HCT116 (cell line): ENCODE results near the gene SUSD3. TPM values are rescaled to one million over a fixed set of nuclear protein-coding genes. Genes with fewer than 3 reads are reported as not detected.

Source experiments
- ATAC-seq: fragments of 200-7000 bp; cut with Tn5 transposase; 2 replicates; pipeline ENCODE4 v1.9.1; 2020; ENCODE audit warnings: mild to moderate bottlenecking, moderate library complexity
- BruUV-seq: library from RNA; stranded (reverse); fragments of 400-500 nt; replicated peaks from 2 replicates; lab custom pipeline; 2021; lab: Mats Ljungman, UMichigan
- CTCF ChIA-PET: fragments of 300-600 bp; sonication (Branson Sonifier 250); formaldehyde crosslinking; loops from one replicate; lab custom pipeline; 2021; ENCODE audit warnings: antibody characterized with exemption; lab: Charles Lee
- POLR2A ChIA-PET: fragments of 300-600, 350-600 bp; sonication (Branson Sonifier 250); formaldehyde crosslinking; loops from one replicate; lab custom pipeline; 2021; ENCODE audit warnings: antibody characterized with exemption; lab: Charles Lee
- RAD21 ChIA-PET, 2 experiments: fragments of 300-600 bp; sonication (Branson Sonifier 250); formaldehyde crosslinking; loops; one replicate each; lab custom pipeline; 2023; ENCODE audit warnings: low total read pairs in 2 of 2; ENCODE audit not compliant: uncharacterized antibody in 2 of 2, unreplicated experiment in 2 of 2, low non-redundant PET in 1 of 2; lab: Charles Lee
- DNase-seq: peaks from one replicate; pipeline ENCODE4 v3.0.0-alpha.2; 2010; ENCODE audit warnings: low read depth, low spot score
- H2AFZ ChIP-seq: fragments of 200-600 bp; shearing (Covaris generic), sonication (generic); 2 replicates; pipeline ENCODE4 v1.6.1; 2017; ENCODE audit warnings: low read depth, mixed run types, mixed read lengths, antibody characterized with exemption, low read length; ENCODE audit not compliant: poor library complexity, severe bottlenecking
- H3K27ac ChIP-seq: 2 replicates; pipeline ENCODE4 v1.5.1; 2012; ENCODE audit warnings: low read depth, low read length
- H3K27me3 ChIP-seq: fragments of 200-600 bp; sonication (generic); 2 replicates; pipeline ENCODE4 v1.6.1; 2016; ENCODE audit warnings: mixed run types, low read length, mixed read lengths; ENCODE audit not compliant: insufficient read depth
- H3K36me3 ChIP-seq, 2 experiments: fragments of 200-500 bp in 1 of 2; fragments of 200-600 bp in 1 of 2; sonication (Bioruptor generic) in 1 of 2; sonication (generic) in 1 of 2; 2 replicates each; pipeline versions ENCODE4 v1.5.1 to v1.6.1; 2014 to 2016; ENCODE audit warnings: low read length in 2 of 2, inconsistent platforms in 1 of 2, mixed read lengths in 1 of 2, mixed run types in 1 of 2; ENCODE audit not compliant: insufficient read depth in 2 of 2, control insufficient read depth in 1 of 2
- H3K4me1 ChIP-seq, 2 experiments: fragments of 200-600 bp in 1 of 2; sonication (generic) in 1 of 2; 2 replicates each; pipeline versions ENCODE4 v1.5.1 to v1.6.1; 2012 to 2017; ENCODE audit warnings: low read length in 2 of 2, inconsistent platforms in 1 of 2, mild to moderate bottlenecking in 1 of 2, mixed read lengths in 1 of 2, mixed run types in 1 of 2, moderate library complexity in 1 of 2; ENCODE audit not compliant: insufficient read depth in 2 of 2, control insufficient read depth in 1 of 2
- H3K4me2 ChIP-seq: fragments of 200-600 bp; sonication (generic); 2 replicates; pipeline ENCODE4 v1.6.1; 2017; ENCODE audit warnings: mixed run types, low read length, mixed read lengths
- H3K4me3 ChIP-seq, 2 experiments: fragments of 200-600 bp in 1 of 2; sonication (generic) in 1 of 2; replicated peaks in 1 of 2; 2 replicates each; pipeline ENCODE4 v1.5.1; 2011 to 2016; ENCODE audit warnings: low read length in 2 of 2, control low read depth in 1 of 2, low read depth in 1 of 2, mild to moderate bottlenecking in 1 of 2, mixed read lengths in 1 of 2, mixed run types in 1 of 2
- H3K79me2 ChIP-seq: fragments of 200-600 bp; sonication (generic); 2 replicates; pipeline ENCODE4 v1.6.1; 2017; ENCODE audit warnings: mild to moderate bottlenecking, mixed run types, low read length, moderate library complexity, mixed read lengths; ENCODE audit not compliant: insufficient read depth
- H3K9ac ChIP-seq: fragments of 200-600 bp; sonication (generic); 2 replicates; pipeline ENCODE4 v1.6.1; 2016; ENCODE audit warnings: low read length, mixed read lengths
- H3K9me2 ChIP-seq: fragments of 200-600 bp; sonication (generic), shearing (Covaris generic); 2 replicates; pipeline ENCODE4 v1.6.1; 2017; ENCODE audit warnings: mixed run types, mild to moderate bottlenecking, moderate library complexity; ENCODE audit not compliant: insufficient read depth
- H3K9me3 ChIP-seq, 2 experiments: fragments of 200-500 bp in 1 of 2; fragments of 200-600 bp in 1 of 2; sonication (Bioruptor generic) in 1 of 2; sonication (generic) in 1 of 2; 2 replicates each; pipeline ENCODE4 v1.6.1; 2014 to 2017; ENCODE audit warnings: low read length in 2 of 2, mixed read lengths in 2 of 2, inconsistent platforms in 1 of 2, low read depth in 1 of 2, mild to moderate bottlenecking in 1 of 2, mixed run types in 1 of 2, moderate library complexity in 1 of 2; ENCODE audit not compliant: control insufficient read depth in 1 of 2, insufficient read depth in 1 of 2
- H4K20me1 ChIP-seq: fragments of 200-600 bp; sonication (generic), shearing (Covaris generic); 2 replicates; pipeline ENCODE4 v1.6.1; 2017; ENCODE audit warnings: mixed run types, mild to moderate bottlenecking, moderate library complexity; ENCODE audit not compliant: insufficient read depth
- ATF3 ChIP-seq: IDR thresholded peaks from 2 replicates; pipeline ENCODE4 v1.6.1; 2012
- CTCF ChIP-seq, 3 experiments: fragments of 200-600 bp in 1 of 3; sonication (generic) in 1 of 3; IDR thresholded peaks in 2 of 3; conservative IDR thresholded peaks in 1 of 3; 2 replicates each; pipeline ENCODE4 v1.5.1; 2012 to 2017; ENCODE audit warnings: low read depth in 2 of 3, low read length in 2 of 3, antibody characterized with exemption in 1 of 3, borderline replicate concordance in 1 of 3, control low read depth in 1 of 3, mild to moderate bottlenecking in 1 of 3, mixed read lengths in 1 of 3, mixed run types in 1 of 3, moderate library complexity in 1 of 3; ENCODE audit not compliant: insufficient read depth in 1 of 3
- EGR1 ChIP-seq: IDR thresholded peaks from 2 replicates; pipeline ENCODE4 v1.6.1; 2012; ENCODE audit warnings: low read depth
- ELF1 ChIP-seq: IDR thresholded peaks from 2 replicates; pipeline ENCODE4 v1.6.1; 2012; ENCODE audit warnings: low read depth, borderline replicate concordance
- JUND ChIP-seq: IDR thresholded peaks from 2 replicates; pipeline ENCODE4 v1.6.1; 2012
- POLR2AphosphoS5 ChIP-seq: IDR thresholded peaks from 2 replicates; pipeline ENCODE4 v1.6.1; 2011; ENCODE audit warnings: mild to moderate bottlenecking, low read depth, low read length, moderate library complexity
- SIN3A ChIP-seq: IDR thresholded peaks from 2 replicates; pipeline ENCODE4 v1.6.1; 2012; ENCODE audit warnings: low read depth
- SRF ChIP-seq: IDR thresholded peaks from 2 replicates; pipeline ENCODE4 v1.6.1; 2012; ENCODE audit warnings: low read depth
- TCF7L2 ChIP-seq: IDR thresholded peaks from 2 replicates; pipeline ENCODE4 v1.7.0; 2011; ENCODE audit warnings: borderline replicate concordance, inconsistent platforms; ENCODE audit not compliant: insufficient read depth, insufficient read length; ENCODE audit errors: extremely low read depth
- intact Hi-C: fragments of 100-400 bp; cut with micrococcal nuclease; formaldehyde crosslinking; loops from 2 replicates; pipeline ENCODE4 v1.10.0; 2022
- total RNA-seq: library from RNA; stranded (reverse); gene quantifications from one replicate; pipeline ENCODE4 v1.2.1, GENCODE V29; 2021; ENCODE audit not compliant: unreplicated experiment
- TF ChIP-seq, protein P1 (sequence below): IDR thresholded peaks from 2 replicates; pipeline ENCODE4 v1.6.1; 2011; ENCODE audit warnings: mild to moderate bottlenecking, low read length, moderate library complexity; ENCODE audit not compliant: insufficient replicate concordance; ENCODE audit errors: extremely low read depth

SUSD3 gene
- total RNA-seq, 1 experiment from 2014 or later, result 11.3 TPM

- DNase-seq (no peak), ATAC-seq (no peak)
- Histone ChIP-seq H3K9me2 (no peaks in the 10 kb centered on the region), H2AFZ (no peak overlapping the region), H3K9me3 (no peaks in the 10 kb centered on the region), H4K20me1 (no peaks in the 10 kb centered on the region), H3K4me1 (no peaks in the 10 kb centered on the region), H3K9ac (no peak overlapping the region), H3K36me3 (no peaks in the 10 kb centered on the region), H3K27ac (no peak overlapping the region), H3K79me2 (no peaks in the 10 kb centered on the region), H3K4me2 (no peak overlapping the region), H3K4me3 (no peak overlapping the region), H3K27me3 (no peaks in the 10 kb centered on the region)
- TF ChIP-seq SRF (no peak), ELF1 (no peak), SIN3A (no peak), CTCF (IDR thresholded peaks at IDR 0.05 in 2 of 3, conservative IDR thresholded peaks at IDR 0.05 in 1 of 3; ENCODE audit: borderline replicate concordance in 1 of 3, insufficient read depth in 1 of 3, low read depth in 2 of 3, low read length in 2 of 3) (no peak), EGR1 (no peak), TCF7L2 (no peak), ATF3 (no peak), POLR2AphosphoS5 (no peak), JUND (no peak)
- TF ChIP-seq, protein P1, sequence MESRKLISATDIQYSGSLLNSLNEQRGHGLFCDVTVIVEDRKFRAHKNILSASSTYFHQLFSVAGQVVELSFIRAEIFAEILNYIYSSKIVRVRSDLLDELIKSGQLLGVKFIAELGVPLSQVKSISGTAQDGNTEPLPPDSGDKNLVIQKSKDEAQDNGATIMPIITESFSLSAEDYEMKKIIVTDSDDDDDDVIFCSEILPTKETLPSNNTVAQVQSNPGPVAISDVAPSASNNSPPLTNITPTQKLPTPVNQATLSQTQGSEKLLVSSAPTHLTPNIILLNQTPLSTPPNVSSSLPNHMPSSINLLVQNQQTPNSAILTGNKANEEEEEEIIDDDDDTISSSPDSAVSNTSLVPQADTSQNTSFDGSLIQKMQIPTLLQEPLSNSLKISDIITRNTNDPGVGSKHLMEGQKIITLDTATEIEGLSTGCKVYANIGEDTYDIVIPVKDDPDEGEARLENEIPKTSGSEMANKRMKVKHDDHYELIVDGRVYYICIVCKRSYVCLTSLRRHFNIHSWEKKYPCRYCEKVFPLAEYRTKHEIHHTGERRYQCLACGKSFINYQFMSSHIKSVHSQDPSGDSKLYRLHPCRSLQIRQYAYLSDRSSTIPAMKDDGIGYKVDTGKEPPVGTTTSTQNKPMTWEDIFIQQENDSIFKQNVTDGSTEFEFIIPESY, result no peak
- POLR2A ChIA-PET, result interaction anchor here (1.2 kb wide), 1 partner anchor 11 kb away, joined by 3 read pairs; no protein-coding TSS in a partner anchor
- RAD21 ChIA-PET, result no interaction called here
- BruUV-seq, result no TSS peak
- CTCF ChIA-PET, result no interaction called here
- intact Hi-C loops, result no loop called here
These were observed 31.9 kb upstream of the SUSD3 start for GRCh38 chr9:93026640-93027039.
